ENCODE results near the gene SLC8A2. TPM values are rescaled to one million over a fixed set of nuclear protein-coding genes. Genes with fewer than 3 reads are reported as not detected.

Gene SLC8A2
- total and polyA plus RNA-seq, 10 of the 15 experiments (the other 5 are each of a cell fraction or from before 2014, with no cell fraction given): not detected

- H3K79me2 ChIP-seq (ENCODE audit: control insufficient read depth, insufficient read depth, low read length): no peaks in the 10 kb centered on the region
These were observed 49.1 kb upstream of the SLC8A2 start for GRCh38 chr19:47520839-47521238.

More at GRCh38 chr19:47520839-47521238, 49.1 kb upstream of the SLC8A2 start:
- ChIA-PET SMC1A (ENCODE audit: uncharacterized antibody, unreplicated experiment) (no interaction called here), RAD21 (ENCODE audit: unreplicated experiment) (interaction anchor here (0.6 kb wide), 1 partner anchor 168 kb away, joined by 3 read pairs; no protein-coding TSS in a partner anchor), POLR2A (interaction anchor here (0.5 kb wide), 1 partner anchor 87 kb away, joined by 3 read pairs; no protein-coding TSS in a partner anchor), CTCF (interaction anchor here (1.0 to 2.8 kb wide), 3 partner anchors 20 to 178 kb away, joined by 4 to 7 read pairs (median 5); no protein-coding TSS in a partner anchor)
- no peak for DNase-seq (ENCODE audit: low read depth, low spot score)
- Histone ChIP-seq H4K20me1 (ENCODE audit: control insufficient read depth, insufficient read depth) (no peaks in the 10 kb centered on the region), H3K27me3 (replicated peaks in 1 of 2; ENCODE audit: control insufficient read depth in 2 of 2, insufficient read depth in 2 of 2, low read length in 1 of 2) (no peaks in the 10 kb centered on the region; a peak in 1 of 4 replicates), H3K9me3 (replicated peaks; ENCODE audit: control insufficient read depth, insufficient read depth, low read length) (no peaks in the 10 kb centered on the region; the same call in 2 of the 3 replicates), H3K4me3 (no peak overlapping the region), H3K36me3 (ENCODE audit: control insufficient read depth in 2 of 2, insufficient read depth in 2 of 2, low read length in 1 of 2) (no peaks in the 10 kb centered on the region), H2AFZ (ENCODE audit: control insufficient read depth, low read depth, low read length) (no peak overlapping the region), H3K4me1 (ENCODE audit: control insufficient read depth, insufficient read depth, low read length) (peaks cover 30% of the 10 kb centered on the region), H3K9ac (ENCODE audit: control insufficient read depth, insufficient read depth, low read length) (no peak overlapping the region), H3K27ac (ENCODE audit: control insufficient read depth, insufficient read depth) (no peak overlapping the region), H3K4me2 (ENCODE audit: control insufficient read depth, insufficient read depth) (no peak overlapping the region)
- FAIRE-seq: no peak
- ATAC-seq: no peak
- no peak for TF ChIP-seq FOS (IDR thresholded peaks at IDR 0.05; ENCODE audit: borderline replicate concordance, extremely low read depth, insufficient read length)
- TF ChIP-seq, protein P1, sequence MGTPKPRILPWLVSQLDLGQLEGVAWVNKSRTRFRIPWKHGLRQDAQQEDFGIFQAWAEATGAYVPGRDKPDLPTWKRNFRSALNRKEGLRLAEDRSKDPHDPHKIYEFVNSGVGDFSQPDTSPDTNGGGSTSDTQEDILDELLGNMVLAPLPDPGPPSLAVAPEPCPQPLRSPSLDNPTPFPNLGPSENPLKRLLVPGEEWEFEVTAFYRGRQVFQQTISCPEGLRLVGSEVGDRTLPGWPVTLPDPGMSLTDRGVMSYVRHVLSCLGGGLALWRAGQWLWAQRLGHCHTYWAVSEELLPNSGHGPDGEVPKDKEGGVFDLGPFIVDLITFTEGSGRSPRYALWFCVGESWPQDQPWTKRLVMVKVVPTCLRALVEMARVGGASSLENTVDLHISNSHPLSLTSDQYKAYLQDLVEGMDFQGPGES (IDR thresholded peaks at IDR 0.05): no peak
- TF ChIP-seq, protein P2, sequence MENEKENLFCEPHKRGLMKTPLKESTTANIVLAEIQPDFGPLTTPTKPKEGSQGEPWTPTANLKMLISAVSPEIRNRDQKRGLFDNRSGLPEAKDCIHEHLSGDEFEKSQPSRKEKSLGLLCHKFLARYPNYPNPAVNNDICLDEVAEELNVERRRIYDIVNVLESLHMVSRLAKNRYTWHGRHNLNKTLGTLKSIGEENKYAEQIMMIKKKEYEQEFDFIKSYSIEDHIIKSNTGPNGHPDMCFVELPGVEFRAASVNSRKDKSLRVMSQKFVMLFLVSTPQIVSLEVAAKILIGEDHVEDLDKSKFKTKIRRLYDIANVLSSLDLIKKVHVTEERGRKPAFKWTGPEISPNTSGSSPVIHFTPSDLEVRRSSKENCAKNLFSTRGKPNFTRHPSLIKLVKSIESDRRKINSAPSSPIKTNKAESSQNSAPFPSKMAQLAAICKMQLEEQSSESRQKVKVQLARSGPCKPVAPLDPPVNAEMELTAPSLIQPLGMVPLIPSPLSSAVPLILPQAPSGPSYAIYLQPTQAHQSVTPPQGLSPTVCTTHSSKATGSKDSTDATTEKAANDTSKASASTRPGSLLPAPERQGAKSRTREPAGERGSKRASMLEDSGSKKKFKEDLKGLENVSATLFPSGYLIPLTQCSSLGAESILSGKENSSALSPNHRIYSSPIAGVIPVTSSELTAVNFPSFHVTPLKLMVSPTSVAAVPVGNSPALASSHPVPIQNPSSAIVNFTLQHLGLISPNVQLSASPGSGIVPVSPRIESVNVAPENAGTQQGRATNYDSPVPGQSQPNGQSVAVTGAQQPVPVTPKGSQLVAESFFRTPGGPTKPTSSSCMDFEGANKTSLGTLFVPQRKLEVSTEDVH (IDR thresholded peaks at IDR 0.05; ENCODE audit: low read depth, partially characterized antibody): no peak
- no peak for TF ChIP-seq DPF2 (IDR thresholded peaks at IDR 0.05)
- no peak for TF ChIP-seq SREBF2 (IDR thresholded peaks at IDR 0.05; ENCODE audit: low read length)
- TF ChIP-seq NFXL1 (IDR thresholded peaks at IDR 0.05; ENCODE audit: borderline replicate concordance): no peak
- no peak for TF ChIP-seq ZNF384 (IDR thresholded peaks at IDR 0.05; ENCODE audit: borderline replicate concordance, low read depth, low read length)
- in situ Hi-C loops (cut with MboI) (no loop called here), intact Hi-C loops (cut with micrococcal nuclease; ENCODE audit: unreplicated experiment) (no loop called here)
- BruUV-seq (replicated peaks): no TSS peak
- WGBS (ENCODE audit: insufficient coverage, insufficient replicate concordance, low lambda C conversion rate, missing lambda C conversion rate): 30% methylated on average over 6 of the region's 6 CpGs
